Measurements from ENCODE around the gene USP13.
"Not testable (repeated sequence)": the region's sequence is repeated elsewhere in the genome, so short reads cannot be mapped to it uniquely, and the experiment has no call there.

The USP13 gene, protein sequence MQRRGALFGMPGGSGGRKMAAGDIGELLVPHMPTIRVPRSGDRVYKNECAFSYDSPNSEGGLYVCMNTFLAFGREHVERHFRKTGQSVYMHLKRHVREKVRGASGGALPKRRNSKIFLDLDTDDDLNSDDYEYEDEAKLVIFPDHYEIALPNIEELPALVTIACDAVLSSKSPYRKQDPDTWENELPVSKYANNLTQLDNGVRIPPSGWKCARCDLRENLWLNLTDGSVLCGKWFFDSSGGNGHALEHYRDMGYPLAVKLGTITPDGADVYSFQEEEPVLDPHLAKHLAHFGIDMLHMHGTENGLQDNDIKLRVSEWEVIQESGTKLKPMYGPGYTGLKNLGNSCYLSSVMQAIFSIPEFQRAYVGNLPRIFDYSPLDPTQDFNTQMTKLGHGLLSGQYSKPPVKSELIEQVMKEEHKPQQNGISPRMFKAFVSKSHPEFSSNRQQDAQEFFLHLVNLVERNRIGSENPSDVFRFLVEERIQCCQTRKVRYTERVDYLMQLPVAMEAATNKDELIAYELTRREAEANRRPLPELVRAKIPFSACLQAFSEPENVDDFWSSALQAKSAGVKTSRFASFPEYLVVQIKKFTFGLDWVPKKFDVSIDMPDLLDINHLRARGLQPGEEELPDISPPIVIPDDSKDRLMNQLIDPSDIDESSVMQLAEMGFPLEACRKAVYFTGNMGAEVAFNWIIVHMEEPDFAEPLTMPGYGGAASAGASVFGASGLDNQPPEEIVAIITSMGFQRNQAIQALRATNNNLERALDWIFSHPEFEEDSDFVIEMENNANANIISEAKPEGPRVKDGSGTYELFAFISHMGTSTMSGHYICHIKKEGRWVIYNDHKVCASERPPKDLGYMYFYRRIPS

GRCh38 chr3:179652447-179653095 is at the start of gene USP13:
TSS of gene USP13 (plus strand) at chr3:179653040. CDS start at chr3:179653226, 186 bp downstream.
- DNase-seq = peak; percentile 84

- no peak for DNase-seq
Measured at GRCh38 chr3:179603321-179603720, 49.5 kb upstream of the USP13 start.

DNA sequence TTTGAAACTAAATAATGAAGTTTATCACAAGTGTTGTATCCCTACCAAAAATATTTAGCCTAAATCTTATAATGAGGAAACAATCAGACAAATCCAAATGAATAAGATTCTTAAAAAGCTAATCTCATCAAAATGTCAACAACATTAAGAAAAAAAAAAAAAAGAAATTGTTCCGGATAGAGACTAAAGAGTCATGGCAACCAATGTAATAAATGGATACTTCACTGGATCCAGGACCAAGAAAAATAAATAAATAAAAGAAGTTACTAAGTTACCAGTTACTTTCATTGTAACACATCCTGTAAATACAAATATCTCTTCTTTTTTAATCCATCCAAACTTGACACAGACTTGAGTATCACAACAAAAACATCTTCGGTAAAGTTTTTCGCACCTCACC is 49.0 kb upstream of the USP13 start:
- no peak for DNase-seq

GRCh38 chr3:179604321-179605078 is 48.3 kb upstream of the USP13 start, which contains the start of the genes MRPL47 and NDUFB5:
TSS of gene MRPL47 (minus strand) at chr3:179604638. CDS start at chr3:179604624, 14 bp downstream.
TSS of gene NDUFB5 (plus strand) at chr3:179604794. CDS start at chr3:179604816, 22 bp downstream.
- DNase-seq = peak; percentile 97

DNA sequence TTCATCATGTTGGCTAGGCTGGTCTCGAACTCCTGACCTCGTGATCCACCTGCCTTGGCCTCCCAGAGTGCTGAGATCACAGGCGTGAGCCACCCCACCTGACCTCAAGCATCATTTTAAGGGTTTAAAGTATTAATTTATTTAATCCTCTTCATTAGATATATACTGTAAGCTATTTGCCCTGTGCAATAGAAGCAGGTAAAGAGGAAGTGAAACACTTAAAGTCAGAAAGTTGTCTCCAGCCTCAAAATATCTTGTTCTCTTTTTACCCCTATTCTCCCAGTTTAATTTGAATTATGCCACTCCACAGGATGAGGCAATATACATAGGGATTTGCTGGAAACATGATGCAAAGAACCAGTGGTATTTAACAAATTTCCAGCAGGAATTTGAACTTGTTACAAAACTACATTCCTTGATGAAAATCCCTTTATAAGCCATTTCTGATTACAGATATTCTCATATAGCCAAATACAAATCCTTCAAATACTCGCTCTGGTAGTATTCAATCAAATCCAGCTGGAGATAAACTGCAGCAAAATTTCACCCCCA is 46.2 kb upstream of the USP13 start:
- DNase-seq = no peak

- DNase-seq = no peak
Measured at GRCh38 chr3:179608931-179609720, 43.7 kb upstream of the USP13 start.

- DNase-seq = no peak
Measured at GRCh38 chr3:179610066-179610465, 42.8 kb upstream of the USP13 start.

DNA sequence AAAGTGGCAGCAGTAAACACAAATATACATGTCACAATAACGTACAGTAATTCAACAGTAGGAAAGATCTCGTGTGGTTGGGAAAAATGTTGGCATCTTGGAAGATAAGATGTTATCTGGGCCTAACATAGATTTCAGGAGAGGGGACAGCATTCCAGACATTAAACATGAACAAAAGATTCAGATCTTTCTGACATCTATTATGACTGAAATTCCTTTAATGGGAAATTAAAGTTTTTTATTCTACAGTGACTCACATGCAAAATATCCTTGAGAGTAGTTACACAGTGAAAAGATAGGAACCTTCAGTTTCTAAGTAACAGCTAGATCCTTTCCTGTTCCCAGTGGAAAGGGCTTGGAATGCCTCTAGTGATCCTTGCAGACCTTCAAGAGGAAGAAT is 39.0 kb upstream of the USP13 start:
- no peak for DNase-seq

DNA sequence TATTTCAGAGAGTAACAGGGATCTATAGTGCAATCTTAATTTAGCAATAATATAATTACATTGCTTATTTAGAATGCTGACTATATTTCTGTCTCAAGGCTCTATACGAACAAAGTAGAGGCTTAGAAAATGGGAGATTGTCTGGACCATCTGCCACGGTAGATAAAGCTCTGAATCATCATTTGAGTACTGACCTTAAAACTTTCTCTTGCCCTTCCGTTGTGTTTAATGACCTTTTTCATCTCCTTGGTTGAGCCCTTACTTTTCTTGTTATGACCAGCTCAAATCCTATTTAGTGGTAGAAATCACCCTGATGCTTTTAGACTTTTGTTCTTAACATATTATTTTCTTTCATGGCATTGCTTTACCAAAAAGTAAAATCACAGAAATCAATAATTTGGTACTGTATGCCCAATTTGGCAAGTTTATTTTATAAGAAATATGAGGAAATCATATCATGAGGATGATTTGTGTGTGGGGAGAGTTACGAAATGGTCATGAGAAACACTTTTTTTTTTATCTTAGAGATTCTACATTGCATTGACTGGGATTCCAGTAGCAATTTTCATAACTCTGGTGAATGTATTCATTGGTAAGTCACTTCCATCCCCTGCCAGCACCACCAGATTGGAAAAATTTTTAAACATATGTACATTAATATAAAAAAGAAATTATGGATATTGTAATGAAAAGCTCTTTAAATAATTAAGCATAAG is 37.2 kb upstream of the USP13 start:
- DNase-seq = no peak

GRCh38 chr3:179622023-179622422 is 30.8 kb upstream of the USP13 start:
- no peak for DNase-seq

- no peak for DNase-seq
Measured at GRCh38 chr3:179624451-179624850, 28.4 kb upstream of the USP13 start.

DNA sequence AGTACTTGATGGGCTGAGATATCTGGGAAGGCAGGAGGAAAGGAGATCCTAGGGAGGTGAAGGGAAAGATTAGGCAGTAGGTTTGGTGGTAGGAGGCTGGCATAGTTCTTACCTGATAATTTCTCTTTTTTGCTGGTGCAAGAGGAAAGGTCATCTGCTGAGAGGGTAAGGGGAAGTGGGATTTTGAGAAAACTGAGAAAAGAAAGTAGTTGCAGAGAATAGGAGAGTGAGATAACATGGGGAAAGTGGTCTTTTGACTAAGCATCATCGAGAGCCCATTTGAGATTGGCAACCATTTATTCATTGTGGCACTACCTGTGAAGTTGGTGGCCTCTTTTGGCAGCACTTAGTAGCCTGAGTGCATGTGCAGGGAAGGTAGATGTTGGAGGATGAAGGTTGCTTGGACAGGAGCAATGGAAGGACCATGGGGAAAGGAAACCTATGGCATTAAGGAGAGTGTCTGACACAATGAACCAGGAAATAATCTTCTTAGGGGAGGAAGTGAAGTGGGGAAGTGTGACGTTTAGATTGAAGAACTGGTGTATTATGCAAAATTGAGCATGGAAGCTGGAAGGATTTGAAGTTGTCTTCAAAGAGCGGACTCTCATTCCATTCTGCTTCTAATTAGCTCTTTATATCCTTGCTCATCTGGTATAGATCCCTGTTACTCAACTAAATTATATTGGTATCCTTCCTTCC is 21.9 kb upstream of the USP13 start:
- no peak for DNase-seq

DNA sequence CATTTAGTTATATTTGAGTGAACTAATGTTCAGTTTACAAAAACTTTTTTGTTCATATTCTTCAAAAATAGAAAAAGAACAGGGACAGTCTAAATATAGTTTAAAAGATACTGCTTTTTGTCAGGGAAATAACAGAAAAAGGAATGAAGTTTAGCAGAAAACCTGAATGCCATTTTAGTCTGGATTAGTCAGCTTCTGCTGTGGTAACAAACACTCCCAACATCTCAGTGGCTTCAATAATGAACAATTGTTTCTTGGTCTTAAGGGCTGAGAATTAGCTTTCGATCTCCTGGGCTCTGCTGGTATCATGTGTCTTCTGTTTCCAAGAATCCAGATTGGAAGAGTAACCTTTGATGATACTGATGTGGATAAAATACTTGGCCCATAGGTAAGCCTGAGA is 12.4 kb upstream of the USP13 start:
- no peak for DNase-seq

GRCh38 chr3:179642871-179643270 is 10.0 kb upstream of the USP13 start:
- DNase-seq = no peak

DNA sequence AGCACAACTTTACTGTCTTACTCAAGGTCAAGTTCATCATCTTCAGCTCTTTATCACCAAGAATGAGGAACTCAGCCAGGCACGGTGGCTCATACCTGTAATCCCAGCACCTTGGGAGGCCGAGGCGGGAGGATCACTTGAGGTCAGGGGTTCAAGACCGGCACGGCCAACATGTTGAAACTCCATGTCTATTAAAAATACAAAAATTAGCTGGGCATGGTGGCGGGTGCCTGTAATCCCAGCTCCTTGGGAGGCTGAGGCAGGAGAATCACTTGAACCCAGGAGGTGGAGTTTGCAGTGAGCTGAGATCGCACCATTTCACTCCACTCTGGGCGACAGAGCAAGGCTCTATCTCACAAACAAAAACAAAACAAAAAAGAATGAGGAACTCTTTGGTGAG is 9.0 kb upstream of the USP13 start:
- not testable (repeated sequence) for DNase-seq

- no peak for DNase-seq
Measured at GRCh38 chr3:179646177-179646576, 6.7 kb upstream of the USP13 start.

DNA sequence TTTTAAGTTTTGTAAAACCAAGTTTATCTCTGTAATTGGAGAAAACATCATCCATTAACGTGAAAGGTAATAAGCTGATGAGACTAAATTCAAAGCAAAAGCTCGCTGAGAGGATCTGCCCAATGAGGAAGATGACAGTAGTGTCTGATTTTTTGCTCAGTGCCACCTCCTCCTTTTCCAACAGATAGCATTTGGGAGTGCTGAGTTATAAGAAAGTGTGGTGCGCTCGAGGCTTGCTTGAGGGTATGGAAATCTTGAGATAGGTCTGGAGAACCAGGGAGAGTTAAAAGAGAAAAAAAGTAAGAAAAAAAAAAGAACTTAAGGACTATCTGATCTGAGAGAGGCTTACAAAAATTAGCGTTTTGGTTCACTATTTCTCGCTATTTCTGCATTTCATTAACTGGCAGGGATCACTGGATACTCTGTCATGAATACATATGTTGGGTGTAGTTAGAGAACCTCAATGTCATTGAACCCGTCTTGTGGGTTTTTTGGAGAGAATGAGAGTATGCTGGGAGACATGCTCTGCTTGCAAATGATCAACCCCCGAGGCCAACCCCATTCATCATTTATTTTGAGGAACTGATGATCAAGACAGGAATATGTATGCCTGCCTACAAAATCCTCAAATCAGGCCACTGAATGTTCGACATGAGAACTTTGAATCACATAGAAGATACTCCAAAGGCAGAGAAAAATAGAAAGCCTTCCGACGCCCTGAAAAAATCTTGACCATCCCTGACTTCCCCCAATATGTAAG is 973 bp upstream of the USP13 start:
- DNase-seq = no peak

GRCh38 chr3:179653096-179653797 is 407 bp downstream of the USP13 start:
- DNase-seq = peak; percentile 50

GRCh38 chr3:179655236-179655635 is 2.4 kb downstream of the USP13 start:
- no peak for DNase-seq

Measured in DMS 273 treated with DMSO at 0.1 percent for 48 hours (cell line).